ENCODE results near the gene ARMH2.

- TF ChIP-seq CTCF (IDR thresholded peaks at IDR 0.05) (no peak), POLR2AphosphoS5 (IDR thresholded peaks at IDR 0.05) (no peak), POLR2A (IDR thresholded peaks at IDR 0.05) (no peak)
Observed at GRCh38 chr6:24802271-24803059, 3.7 kb upstream of the ARMH2 start.
